Lower leg skin (tissue), 4 donors: ENCODE results near the gene SNN. TPM values are rescaled to one million over a fixed set of nuclear protein-coding genes. Genes with fewer than 3 reads are reported as not detected.

ENCODE experiments used
- DNase-seq, 2 donors: peaks; one replicate each; pipeline ENCODE4 v3.0.0-alpha.2; 2019; ENCODE audit warnings: low spot score in 2 of 2
- H3K4me3 ChIP-seq: fragments of 200-600 bp; sonication (generic); 2 replicates; pipeline ENCODE4 v1.5.1; 2017; ENCODE audit warnings: mild to moderate bottlenecking, low read depth; ENCODE audit not compliant: poor library complexity, severe bottlenecking
- CTCF ChIP-seq, 3 donors: fragments of 450-650 bp; IDR thresholded peaks; one replicate each; pipeline ENCODE4 v1.5.1; 2016; ENCODE audit warnings: antibody characterized with exemption in 3 of 3, mild to moderate bottlenecking in 3 of 3, moderate library complexity in 2 of 3
- POLR2A ChIP-seq, 2 donors: fragments of 450-650 bp; IDR thresholded peaks; one replicate each; pipeline ENCODE4 v1.6.1; 2016 to 2017; ENCODE audit warnings: antibody characterized with exemption in 2 of 2, mild to moderate bottlenecking in 1 of 2, moderate library complexity in 1 of 2
- WGBS, 2 donors: methylation state at CpG; one replicate each; pipeline ENCODE4 v1.1.5; 2018; 5-methylcytosine and 5-hydroxymethylcytosine counted together
- intact Hi-C: fragments of 100-400 bp; cut with DNase I; formaldehyde crosslinking; loops from one replicate; pipeline ENCODE4 v1.15.0; 2023; ENCODE audit warnings: low total_unique reads
- total RNA-seq, 4 donors: library from RNA; depleted of rRNA; stranded (reverse); fragments of >200 nt; gene quantifications; one replicate each; pipeline ENCODE4 v1.1.0, GENCODE V29; 2016

SNN gene
- total RNA-seq, 4 donors from 2014 or later, result 15.4 to 30.2 (median 20.6) TPM

GRCh38 chr16:11688520-11688886 is 20.2 kb downstream of the SNN start:
- WGBS, 2 donors, result 61 to 74% methylated on average over 1 of the region's 1 CpG
- H3K4me3 ChIP-seq, result no peak overlapping the region
- TF ChIP-seq POLR2A (IDR thresholded peaks at IDR 0.05) (no peak), CTCF (IDR thresholded peaks at IDR 0.05) (no peak)
- intact Hi-C loops, result no loop called here
- no peak for DNase-seq

GRCh38 chr16:11689031-11689840 is 21.0 kb downstream of the SNN start:
- 74 to 79% methylated on average over 3 of the region's 3 CpGs for WGBS, 2 donors
- DNase-seq, result peak in 1 of 2 donors; percentile 48
- no peak for TF ChIP-seq CTCF (IDR thresholded peaks at IDR 0.05)
- TF ChIP-seq POLR2A (IDR thresholded peaks at IDR 0.05), result no peak
- intact Hi-C loops, result no loop called here
- no peak overlapping the region for H3K4me3 ChIP-seq

GRCh38 chr16:11691235-11691634 is 23.0 kb downstream of the SNN start:
- H3K4me3 ChIP-seq, result no peak overlapping the region
- WGBS, 2 donors, result 95% methylated on average over 5 of the region's 5 CpGs
- peak in 1 of 2 donors; percentile 52 for DNase-seq
- TF ChIP-seq POLR2A (IDR thresholded peaks at IDR 0.05) (no peak), CTCF (IDR thresholded peaks at IDR 0.05) (no peak)
- intact Hi-C loops, result no loop called here

GRCh38 chr16:11691771-11692170 is 23.5 kb downstream of the SNN start:
- H3K4me3 ChIP-seq, result no peak overlapping the region
- 92 to 95% methylated on average over 15 of the region's 15 CpGs for WGBS, 2 donors
- DNase-seq, result peak in 1 of 2 donors; percentile 79
- intact Hi-C loops, result no loop called here
- no peak for TF ChIP-seq CTCF (IDR thresholded peaks at IDR 0.05)
- TF ChIP-seq POLR2A (IDR thresholded peaks at IDR 0.05), result no peak

GRCh38 chr16:11692171-11692570 is 23.9 kb downstream of the SNN start:
- intact Hi-C loops, result no loop called here
- no peak overlapping the region for H3K4me3 ChIP-seq
- WGBS, 2 donors, result 87 to 88% methylated on average over 8 of the region's 8 CpGs
- no peak for TF ChIP-seq POLR2A (IDR thresholded peaks at IDR 0.05)
- no peak for TF ChIP-seq CTCF (IDR thresholded peaks at IDR 0.05)
- DNase-seq, result peak in 1 of 2 donors; percentile 7

- 90% methylated on average over 6 of the region's 6 CpGs for WGBS, 2 donors
- TF ChIP-seq POLR2A (IDR thresholded peaks at IDR 0.05) (no peak), CTCF (IDR thresholded peaks at IDR 0.05) (no peak)
- peak in 1 of 2 donors; percentile 52 for DNase-seq
- H3K4me3 ChIP-seq, result no peak overlapping the region
- intact Hi-C loops, result no loop called here
Observed at GRCh38 chr16:11692651-11693050, 24.4 kb downstream of the SNN start.
